CD4-positive, alpha-beta T cell treated with Interleukin-6 at 100 ng/mL for 8 hours (primary cell): Measurements from ENCODE around the gene IGF2R.
"Not testable (repeated sequence)": the region's sequence is repeated elsewhere in the genome, so short reads cannot be mapped to it uniquely, and the experiment has no call there.

ENCODE experiments used
- DNase-seq: peaks from one replicate; pipeline ENCODE4 v3.0.0-alpha.2; 2020; ENCODE audit warnings: mixed read lengths, low spot score

IGF2R gene

DNA sequence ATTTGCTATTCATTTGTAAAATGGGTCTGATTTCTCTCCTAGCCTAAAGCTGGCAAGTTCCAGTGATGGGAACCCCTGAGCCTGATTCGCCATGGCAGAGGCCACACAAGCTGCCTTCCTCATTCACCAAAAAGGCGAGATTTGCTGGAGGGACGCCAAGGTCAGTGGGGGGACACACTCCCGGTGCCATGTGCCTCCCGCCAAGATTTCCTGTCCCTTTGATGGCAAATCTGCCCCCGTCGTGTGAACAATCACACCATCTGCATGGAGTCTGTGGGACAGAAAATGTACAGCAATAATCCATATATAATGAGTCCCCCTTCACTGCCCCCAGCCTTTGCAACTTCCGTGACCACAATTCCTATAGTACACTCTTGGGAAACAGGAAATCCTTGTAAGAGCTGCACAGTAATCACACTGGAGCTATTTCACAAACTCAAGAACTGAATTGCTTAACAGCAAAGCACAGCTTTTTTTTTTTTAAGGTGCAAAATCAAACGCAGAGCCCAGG is 15.7 kb upstream of the IGF2R start:
- no peak for DNase-seq

GRCh38 chr6:159955945-159956361 is 12.9 kb upstream of the IGF2R start:
- no peak for DNase-seq

DNA sequence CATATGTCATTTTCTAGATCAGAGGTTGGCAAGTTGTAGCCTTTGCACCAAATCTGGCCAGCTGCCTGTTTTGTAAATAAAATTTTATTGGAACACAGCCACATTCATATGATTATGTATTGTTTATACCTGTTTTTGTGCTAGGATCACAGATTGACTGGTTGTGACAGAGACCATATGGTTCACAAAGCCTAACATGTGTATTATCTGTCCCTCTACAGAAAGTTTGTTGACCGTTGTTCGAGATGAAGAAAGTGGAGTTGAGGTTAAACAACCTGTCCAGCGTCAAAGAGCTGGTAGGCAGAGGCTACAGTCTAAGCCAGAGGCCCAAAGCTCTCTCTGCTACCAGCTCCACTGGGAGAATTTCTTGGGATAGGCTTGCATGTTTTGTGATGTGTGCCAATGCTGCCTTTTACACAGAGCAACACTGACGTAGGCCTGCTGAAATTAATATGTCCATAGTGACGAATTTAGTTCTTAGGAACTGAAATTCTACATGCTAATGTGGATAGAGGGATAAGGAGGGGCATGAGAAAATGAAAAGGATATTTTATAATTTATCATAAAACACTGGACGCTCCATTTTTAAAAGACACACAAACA is 11.7 kb upstream of the IGF2R start:
- no peak for DNase-seq

DNA sequence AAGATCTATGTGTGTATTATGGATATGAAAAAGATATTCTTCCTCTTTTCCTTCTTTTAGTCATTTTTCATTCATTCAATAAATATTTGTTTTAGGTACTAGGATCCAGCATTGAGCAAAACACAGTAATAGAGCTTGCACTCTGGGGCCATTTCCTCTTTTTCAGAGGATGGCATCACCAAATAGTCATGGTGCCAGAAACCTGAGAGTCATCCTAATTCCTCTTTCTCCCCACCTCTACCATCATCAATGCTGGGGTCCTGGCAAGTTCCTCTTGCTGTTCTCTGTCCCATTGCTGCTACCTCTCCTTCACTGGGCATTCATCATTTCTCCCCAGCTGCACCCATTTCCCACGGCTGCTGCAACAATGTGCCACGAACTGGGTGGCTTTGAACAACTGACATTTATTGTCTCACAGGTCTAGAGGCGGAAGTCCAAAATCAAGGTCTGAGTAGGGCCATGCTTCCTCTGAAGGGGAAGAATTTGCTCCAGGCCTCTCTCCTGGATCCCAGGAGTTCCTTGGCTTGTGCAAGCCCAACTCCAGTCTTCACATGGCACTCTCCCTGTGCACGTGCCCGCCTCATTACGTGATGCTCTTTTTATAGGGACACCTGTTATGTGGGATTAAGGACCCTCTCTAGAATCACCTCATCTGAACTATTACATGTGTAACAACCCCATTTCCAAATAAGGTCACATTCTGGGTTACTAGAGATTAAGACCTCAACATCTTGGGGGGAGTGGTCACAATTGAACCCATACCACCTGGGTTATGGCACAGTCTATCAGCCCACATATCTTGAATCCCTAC is 9.5 kb upstream of the IGF2R start:
- DNase-seq, result no peak

- no peak for DNase-seq
Measured at GRCh38 chr6:159959976-159960384, 8.9 kb upstream of the IGF2R start.

DNA sequence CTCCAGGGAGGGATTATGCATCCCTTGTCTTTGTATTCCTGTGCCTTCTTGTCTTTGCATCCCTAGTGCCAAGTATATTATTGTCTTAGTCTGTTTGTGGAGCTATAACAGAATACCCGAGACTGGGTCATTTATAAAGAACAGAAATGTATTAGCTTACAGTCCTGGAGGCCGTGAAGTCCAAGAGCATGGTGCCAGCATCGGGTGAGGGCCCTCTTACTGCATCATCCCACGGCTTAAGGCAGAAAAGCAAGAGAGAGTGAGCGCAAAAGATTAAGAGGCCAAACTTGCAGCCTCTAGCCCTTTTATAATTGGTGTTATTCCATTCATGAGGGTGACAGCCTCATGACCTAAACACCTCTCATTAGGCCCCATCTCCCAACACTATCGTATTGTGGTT is 8.4 kb upstream of the IGF2R start:
- no peak for DNase-seq

GRCh38 chr6:159961528-159961927 is 7.4 kb upstream of the IGF2R start:
- no peak for DNase-seq

DNA sequence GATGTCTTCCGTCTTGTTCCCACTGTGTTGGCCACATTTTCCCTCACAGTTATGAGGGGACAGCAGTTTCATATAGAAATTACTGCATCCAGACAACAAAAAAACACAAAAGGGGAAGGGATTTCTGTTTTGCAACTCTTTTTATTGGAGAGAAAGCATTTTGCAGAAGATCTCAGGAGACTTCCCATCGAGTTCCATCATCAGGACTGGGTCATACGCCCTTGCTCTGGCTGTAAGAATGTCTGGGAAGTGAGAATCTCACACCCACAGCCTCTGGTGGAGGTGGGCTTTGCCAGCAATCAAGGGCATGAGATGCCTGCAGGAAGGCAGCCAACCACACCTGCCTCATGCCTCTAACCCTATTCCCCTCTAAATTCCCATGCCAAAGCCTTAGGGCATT is 5.8 kb upstream of the IGF2R start:
- DNase-seq, result no peak

- no peak for DNase-seq
Measured at GRCh38 chr6:159964046-159964445, 4.8 kb upstream of the IGF2R start.

GRCh38 chr6:159966339-159966738 is 2.5 kb upstream of the IGF2R start:
- no peak for DNase-seq

GRCh38 chr6:159966981-159967380 is 1.9 kb upstream of the IGF2R start:
- no peak for DNase-seq

- DNase-seq, result not testable (repeated sequence)
Measured at GRCh38 chr6:159967621-159968020, 1.3 kb upstream of the IGF2R start.

GRCh38 chr6:159969204-159969912 is 476 bp downstream of the IGF2R start:
- DNase-seq, result no peak

GRCh38 chr6:159969921-159970320 is 1.0 kb downstream of the IGF2R start:
- no peak for DNase-seq

- DNase-seq, result no peak
Measured at GRCh38 chr6:159970659-159971063, 1.8 kb downstream of the IGF2R start.

GRCh38 chr6:159971341-159972178 is 2.7 kb downstream of the IGF2R start:
- DNase-seq, result no peak

- no peak for DNase-seq
Measured at GRCh38 chr6:159972506-159973268, 3.8 kb downstream of the IGF2R start.

GRCh38 chr6:159973406-159973805 is 4.5 kb downstream of the IGF2R start:
- no peak for DNase-seq

- DNase-seq, result no peak
Measured at GRCh38 chr6:159973951-159974350, 5.1 kb downstream of the IGF2R start.

GRCh38 chr6:159974932-159975331 is 6.0 kb downstream of the IGF2R start:
- DNase-seq, result no peak

GRCh38 chr6:159976686-159977254 is 7.9 kb downstream of the IGF2R start:
- no peak for DNase-seq
